Heart left ventricle (tissue), 13 donors: ENCODE measurements around the gene FABP3.

Experiments used
- CTCF ChIP-seq, 12 donors: fragments of 200-600 bp; sonication (generic) in 4 of 12; IDR thresholded peaks; one replicate each; pipeline versions ENCODE4 v1.5.0 to v1.8.0; 2018 to 2022; ENCODE audit warnings: antibody characterized with exemption in 12 of 12, mild to moderate bottlenecking in 5 of 12
- POLR2A ChIP-seq, 2 donors: fragments of 450-650 bp; IDR thresholded peaks; one replicate each; pipeline ENCODE4 v1.6.1; 2017; ENCODE audit warnings: antibody characterized with exemption in 2 of 2, mild to moderate bottlenecking in 2 of 2, moderate library complexity in 2 of 2
- donor health status: ischemic (EF 13 %, LVEDD 7.1; RV severe dilation, severe dysfunction).
- donor health status: DM: no; HTN: yes; CAD: no.
- donor health status: DM: no; HTN: no; CAD: no.
- donor health status: ischemic (EF 25% LVEDD 6.9; RV normal size, moderate dysfunction).
- donor health status: ischemic (EF 25% LVEDD 5.7; RV mildly dilated, moderate dysfunction).
- donor health status: ischemic (EF 35%, LVEDD 5.7; RV mildly dilated, moderate dysfunction).
- donor health status: nonischemic (EF 11% LVEDD 7.7; RV severe dilation, severe dysfunction).
- donor health status: DM: yes; HTN: yes; CAD: no.
- donor health status: PGD.
- donor health status: ischemic (EF 29% LVEDD 5.4; RV normal size, mild dysfunction).
- donor health status: nonischemic (EF 23%, LVEDD 6.1; RV moderate dilation, normal function).

GRCh38 chr1:31356427-31356826 is 16.4 kb downstream of the FABP3 start:
- TF ChIP-seq CTCF (IDR thresholded peaks at IDR 0.05) = no peak
- TF ChIP-seq POLR2A (IDR thresholded peaks at IDR 0.05) = no peak
